Measurements from ENCODE around the gene NTF4.
A peak's percentile ranks its signal among the peaks of the same experiment; 100 is the strongest.

The NTF4 gene

GRCh38 chr19:49064768-49065611 is at the start of gene NTF4:
TSS of gene NTF4 (minus strand) at chr19:49064818. CDS start at chr19:49061997, 2,821 bp downstream.
- DNase-seq = peak; percentile 8

- peak; percentile 80 for DNase-seq
Observed at GRCh38 chr19:49113762-49114629, 49.4 kb upstream of the NTF4 start, which contains the start of gene LIN7B. TSS of gene LIN7B (plus strand) at chr19:49114370. CDS start at chr19:49114405, 35 bp downstream.

GRCh38 chr19:49111218-49111998 is 46.8 kb upstream of the NTF4 start:
- DNase-seq = no peak

GRCh38 chr19:49110567-49110966 is 45.9 kb upstream of the NTF4 start:
- no peak for DNase-seq

- DNase-seq = no peak
Observed at GRCh38 chr19:49109569-49110233, 45.1 kb upstream of the NTF4 start.

GRCh38 chr19:49109051-49109450 is 44.4 kb upstream of the NTF4 start:
- DNase-seq = no peak

- DNase-seq = no peak
Observed at GRCh38 chr19:49107625-49108459, 43.2 kb upstream of the NTF4 start.

- DNase-seq = peak; percentile 79
Observed at GRCh38 chr19:49106648-49107135, 42.1 kb upstream of the NTF4 start.

- no peak for DNase-seq
Observed at GRCh38 chr19:49104229-49104864, 39.7 kb upstream of the NTF4 start.

GRCh38 chr19:49103331-49104085 is 38.9 kb upstream of the NTF4 start:
- no peak for DNase-seq

- no peak for DNase-seq
Observed at GRCh38 chr19:49102303-49102702, 37.7 kb upstream of the NTF4 start.

- no peak for DNase-seq
Observed at GRCh38 chr19:49101160-49101559, 36.5 kb upstream of the NTF4 start.

GRCh38 chr19:49098795-49099194 is 34.2 kb upstream of the NTF4 start:
- DNase-seq = no peak

GRCh38 chr19:49097453-49098288 is 33.1 kb upstream of the NTF4 start:
- peak; percentile 77 for DNase-seq

- no peak for DNase-seq
Observed at GRCh38 chr19:49094505-49095482, 30.2 kb upstream of the NTF4 start.

- no peak for DNase-seq
Observed at GRCh38 chr19:49092686-49093085, 28.1 kb upstream of the NTF4 start.

- DNase-seq = no peak
Observed at GRCh38 chr19:49091391-49092038, 26.9 kb upstream of the NTF4 start.
